COLO668 (cell line): ENCODE data around the gene KRCC1.
A peak's percentile ranks its signal among the peaks of the same experiment; 100 is the strongest.

Experiments used
- DNase-seq: peaks from one replicate; lab custom pipeline; 2025; ENCODE audit not compliant: unreplicated experiment; lab: John Stamatoyannopoulos, UW

Gene KRCC1

GRCh38 chr2:88055371-88056128, at the start of gene KRCC1:
Gene KRCC1, minus strand, starts transcription at chr2:88055783. Its CDS starts 27,220 bp downstream, at chr2:88028563.
- peak; percentile 93 for DNase-seq

GRCh38 chr2:88100489-88100858, 44.9 kb upstream of the KRCC1 start:
- no peak for DNase-seq

- no peak for DNase-seq
These were observed 44.4 kb upstream of the KRCC1 start for GRCh38 chr2:88099798-88100488.

- DNase-seq, result no peak
These were observed 42.9 kb upstream of the KRCC1 start for GRCh38 chr2:88098558-88098900.

- DNase-seq, result no peak
These were observed 42.4 kb upstream of the KRCC1 start for GRCh38 chr2:88097891-88098557.

- no peak for DNase-seq
These were observed 41.6 kb upstream of the KRCC1 start for GRCh38 chr2:88097192-88097591.

GRCh38 chr2:88096708-88097107, 41.1 kb upstream of the KRCC1 start:
- no peak for DNase-seq

- DNase-seq, result no peak
These were observed 39.4 kb upstream of the KRCC1 start for GRCh38 chr2:88095022-88095421.

GRCh38 chr2:88092773-88093172, 37.2 kb upstream of the KRCC1 start:
- DNase-seq, result no peak

GRCh38 chr2:88091943-88092342, 36.4 kb upstream of the KRCC1 start:
- DNase-seq, result no peak

GRCh38 chr2:88090446-88091283, 35.1 kb upstream of the KRCC1 start:
- DNase-seq, result no peak

GRCh38 chr2:88088999-88089398, 33.4 kb upstream of the KRCC1 start:
- no peak for DNase-seq

GRCh38 chr2:88087763-88088162, 32.2 kb upstream of the KRCC1 start:
- DNase-seq, result no peak

GRCh38 chr2:88087073-88087472, 31.5 kb upstream of the KRCC1 start:
- no peak for DNase-seq

- no peak for DNase-seq
These were observed 30.8 kb upstream of the KRCC1 start for GRCh38 chr2:88086401-88086800.

GRCh38 chr2:88085602-88086001, 30.0 kb upstream of the KRCC1 start:
- DNase-seq, result no peak

- no peak for DNase-seq
These were observed 29.5 kb upstream of the KRCC1 start for GRCh38 chr2:88085099-88085498.

- DNase-seq, result no peak
These were observed 27.2 kb upstream of the KRCC1 start for GRCh38 chr2:88082781-88083180.

GRCh38 chr2:88081924-88082608, 26.5 kb upstream of the KRCC1 start:
- DNase-seq, result no peak

- DNase-seq, result no peak
These were observed 25.0 kb upstream of the KRCC1 start for GRCh38 chr2:88080545-88080944.
